Activated CD4-positive, CD25-positive, alpha-beta regulatory T cell treated with anti-CD3 and anti-CD28 coated beads, Interleukin-2, amount 50 U/mL, for 24 hours (primary cell): ENCODE data around the gene ISOC2.
"Not testable (repeated sequence)": the region's sequence is repeated elsewhere in the genome, so short reads cannot be mapped to it uniquely, and the experiment has no call there.

Experiments used
- ATAC-seq, 2 donors: fragments of 150-1000 bp; cut with Tn5 transposase; one replicate each; pipeline ENCODE4 v1.10.0; 2021; ENCODE audit warnings: mild to moderate bottlenecking in 1 of 2, moderate library complexity in 1 of 2

Gene ISOC2

DNA sequence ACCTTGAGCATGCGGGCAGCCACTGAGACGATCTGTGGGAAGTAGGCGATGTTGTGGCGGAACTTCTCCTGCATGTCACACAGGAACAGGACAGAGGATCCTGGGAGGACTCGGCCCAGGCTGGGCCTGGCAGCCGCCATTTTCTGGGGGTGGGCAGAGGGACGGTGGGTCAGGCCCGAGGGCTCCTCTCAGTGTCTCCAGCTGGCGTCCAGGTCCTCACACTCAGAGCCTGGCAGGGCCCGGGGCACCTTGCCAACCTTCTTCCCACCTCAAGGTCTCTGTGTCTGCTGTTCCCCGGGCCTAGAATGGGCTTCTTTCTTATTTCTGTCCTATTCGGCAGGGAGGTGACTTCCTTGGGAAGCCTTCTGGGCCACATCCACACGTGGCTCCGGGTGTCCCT lies 5.1 kb downstream of the ISOC2 start:
- ATAC-seq = no peak

DNA sequence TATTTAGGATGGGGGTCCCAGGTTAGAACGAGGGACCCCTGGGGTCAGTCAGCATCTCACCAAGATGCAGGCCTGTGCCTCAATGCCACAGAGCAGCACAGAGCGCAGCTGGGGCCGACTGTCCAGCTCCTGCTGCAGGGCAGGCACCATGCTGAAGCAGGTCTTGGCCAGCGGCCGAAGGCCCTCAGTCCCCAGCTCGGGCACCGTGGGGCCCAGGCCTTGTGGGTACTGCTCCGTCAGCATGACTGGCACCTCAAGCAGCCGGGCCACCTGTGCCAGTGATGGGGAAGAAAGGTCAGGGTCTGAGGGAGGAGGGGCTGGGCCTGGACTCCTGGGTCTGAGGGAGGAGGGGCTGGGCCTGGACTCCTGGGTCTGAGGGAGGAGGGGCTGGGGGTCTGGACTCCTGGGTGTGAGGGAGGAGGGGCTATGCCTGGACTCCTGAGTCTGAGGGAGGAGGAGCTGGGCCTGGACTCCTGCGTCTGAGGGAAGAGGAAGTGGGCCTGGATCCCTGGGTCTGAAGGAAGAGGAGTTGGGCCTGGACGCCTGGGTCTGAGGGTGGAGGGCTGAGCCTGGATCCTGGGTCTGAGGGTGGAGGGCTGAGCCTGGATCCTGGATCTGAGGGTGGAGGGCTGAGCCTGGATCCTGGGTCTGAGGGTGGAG lies 5.7 kb downstream of the ISOC2 start:
- no peak for ATAC-seq

DNA sequence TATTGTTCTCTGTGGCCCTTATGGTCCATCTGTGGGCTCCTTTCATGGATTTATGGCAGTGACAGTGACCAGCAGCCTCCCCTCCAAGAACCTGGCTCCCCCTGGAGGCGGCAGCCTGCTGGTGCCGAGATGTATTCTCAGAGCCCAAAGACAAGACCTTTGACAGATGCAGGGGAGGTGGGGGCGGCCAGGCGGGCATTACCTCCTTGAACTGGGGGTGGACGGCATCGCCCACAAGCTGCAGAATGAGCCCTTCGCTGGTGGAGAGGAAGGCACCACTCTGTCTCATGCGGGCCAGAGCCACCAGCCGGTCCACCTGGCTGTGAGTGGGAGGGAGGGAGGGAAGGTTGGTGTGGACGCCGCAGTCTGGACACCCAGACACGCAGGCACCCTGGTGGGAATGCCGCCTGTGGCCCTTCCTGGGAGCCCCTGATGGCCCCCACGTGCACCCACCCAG lies 6.6 kb downstream of the ISOC2 start:
- no peak for ATAC-seq

DNA sequence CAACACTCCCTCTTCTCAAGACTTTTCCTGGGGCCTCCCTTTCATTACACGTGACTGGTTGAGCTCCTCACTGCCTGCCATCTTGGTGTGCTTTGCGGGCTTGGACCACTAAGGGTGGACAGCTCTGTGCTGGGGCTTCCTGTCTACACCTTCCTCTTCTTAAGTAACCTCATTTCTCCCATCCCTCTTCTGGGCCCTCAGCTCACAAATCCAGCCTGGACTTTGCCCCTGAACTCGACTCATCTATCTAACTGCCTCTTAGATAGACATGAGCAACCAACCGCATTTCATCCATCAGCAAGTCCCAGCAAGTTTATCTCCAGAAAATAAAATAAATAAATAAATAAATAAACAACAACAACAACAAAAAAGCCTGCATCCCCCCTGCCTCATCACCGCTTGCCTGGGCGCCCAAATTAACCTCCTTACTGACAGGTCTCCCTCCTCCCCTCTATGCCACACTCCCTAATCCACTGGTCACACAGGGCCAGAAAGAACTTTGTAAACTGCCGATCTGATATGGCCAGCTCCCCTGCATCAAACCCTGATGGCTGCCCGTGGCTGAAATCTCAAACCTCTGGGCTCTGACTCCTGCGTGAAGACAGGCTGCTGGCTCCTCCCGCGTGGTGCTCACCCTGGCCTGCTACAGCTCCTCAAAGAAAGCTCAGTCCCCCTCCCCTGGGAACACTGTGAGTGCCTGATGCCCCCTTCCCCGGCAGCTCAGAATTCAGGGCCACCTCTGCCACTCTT lies 7.8 kb downstream of the ISOC2 start:
- no peak for ATAC-seq

DNA sequence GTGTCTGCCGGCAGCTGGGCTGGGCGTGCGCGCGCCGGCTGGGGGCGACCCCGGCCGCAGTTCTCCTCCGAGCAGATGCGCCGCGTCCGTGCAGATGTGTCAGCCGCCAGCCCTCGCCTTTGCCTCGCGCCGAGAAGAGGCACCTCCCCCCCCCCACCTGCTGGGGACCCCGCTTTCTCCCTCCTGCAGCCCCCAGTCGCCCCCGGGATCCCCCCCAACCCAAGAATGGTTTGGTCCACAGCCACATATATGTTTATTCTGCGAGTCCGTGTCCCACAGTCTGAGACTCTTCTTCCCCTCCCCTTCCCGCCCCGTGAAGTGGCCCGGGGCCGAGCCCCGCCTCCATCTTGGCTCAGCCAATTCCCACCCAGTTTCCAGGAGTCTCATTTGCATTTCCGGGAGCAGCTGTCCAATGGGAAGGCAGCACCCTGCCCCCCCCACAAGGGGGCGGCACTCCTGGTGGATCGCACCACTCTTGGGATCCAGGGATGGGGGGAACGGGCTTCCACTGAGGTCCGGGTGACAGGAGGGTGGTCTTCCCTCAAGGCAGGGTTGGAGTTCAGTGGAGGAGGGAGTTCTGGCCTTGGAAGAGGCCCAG lies 8.6 kb downstream of the ISOC2 start:
- peak; percentile 32 to 48 for ATAC-seq

DNA sequence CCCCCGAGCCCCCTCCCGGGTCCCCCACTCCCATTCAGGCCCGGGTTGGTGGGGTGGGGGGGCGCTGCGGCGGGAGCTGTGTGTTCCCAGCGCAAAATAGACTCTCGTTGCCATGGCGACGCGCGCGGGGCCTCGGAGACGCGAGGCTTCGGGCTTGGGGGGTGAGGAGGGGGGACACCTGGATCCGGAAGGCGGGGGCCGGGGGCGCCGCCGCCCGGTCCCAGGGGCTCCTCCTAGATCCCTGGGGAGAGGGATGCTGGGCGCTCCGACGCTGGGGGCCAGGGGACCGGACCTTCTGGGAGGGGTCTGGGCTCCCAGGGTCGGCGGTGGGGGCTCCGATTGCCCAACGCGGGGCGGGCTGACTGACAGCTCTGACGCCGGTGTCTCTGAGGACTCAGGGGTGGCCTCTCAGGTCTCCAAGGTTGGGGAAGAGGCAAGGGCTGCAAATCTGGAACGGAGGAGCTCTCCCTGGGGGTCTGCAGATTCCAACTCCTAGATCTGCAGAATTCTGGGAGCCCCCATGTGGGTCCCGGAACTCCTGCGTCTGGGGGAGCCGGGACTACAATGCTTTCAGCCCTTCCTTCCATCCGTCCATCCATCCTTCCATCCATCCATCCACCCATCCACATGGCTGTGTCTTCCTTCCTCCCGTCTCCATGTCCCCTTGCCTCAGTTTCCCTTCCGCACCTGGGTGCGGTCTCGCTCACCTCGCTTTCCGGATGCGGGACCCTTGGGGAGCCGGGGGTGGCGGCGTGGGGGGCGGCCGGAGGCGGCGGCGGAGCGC lies 9.3 kb downstream of the ISOC2 start:
- no peak for ATAC-seq

DNA sequence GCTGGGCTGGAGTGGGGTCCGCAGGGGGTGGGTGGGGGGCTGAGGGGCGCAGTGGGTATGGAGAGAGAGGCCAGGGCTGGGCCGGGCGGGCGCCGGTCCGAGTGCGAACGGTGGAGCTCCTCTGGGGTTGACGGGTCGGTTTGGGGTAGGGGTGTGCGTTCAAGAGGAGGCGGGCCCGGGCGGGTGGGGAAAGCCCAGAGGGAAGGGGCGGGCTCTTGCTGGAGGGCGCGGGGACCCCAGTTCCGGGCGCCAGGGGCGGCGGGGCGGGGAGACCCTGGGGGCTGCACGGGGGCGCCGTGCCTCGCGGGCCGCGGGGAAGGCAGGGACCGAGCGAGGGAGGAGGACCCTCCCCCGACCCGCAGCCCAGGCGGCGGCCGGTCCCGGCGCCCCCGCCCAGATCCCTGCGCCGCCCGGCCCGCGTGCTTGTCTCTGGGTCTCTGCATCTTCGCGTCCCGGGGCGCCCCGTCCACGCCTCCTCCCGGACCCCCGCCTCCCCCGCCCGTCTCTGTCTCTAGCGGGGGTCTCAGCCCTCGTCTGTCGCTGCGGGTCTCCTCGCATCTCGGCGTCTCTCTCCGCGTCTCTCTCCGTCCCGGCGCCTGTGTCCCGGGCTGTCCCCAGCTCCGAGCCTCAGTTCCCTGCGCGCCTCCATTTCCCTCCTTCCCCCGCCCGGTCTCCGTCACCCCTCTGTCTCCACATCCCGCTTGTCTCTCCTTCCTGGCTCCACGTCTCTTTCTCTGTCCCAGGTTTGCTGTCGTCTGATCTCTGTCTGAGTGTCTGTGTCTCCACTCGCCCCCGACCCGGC lies 10.1 kb downstream of the ISOC2 start:
- ATAC-seq = no peak

DNA sequence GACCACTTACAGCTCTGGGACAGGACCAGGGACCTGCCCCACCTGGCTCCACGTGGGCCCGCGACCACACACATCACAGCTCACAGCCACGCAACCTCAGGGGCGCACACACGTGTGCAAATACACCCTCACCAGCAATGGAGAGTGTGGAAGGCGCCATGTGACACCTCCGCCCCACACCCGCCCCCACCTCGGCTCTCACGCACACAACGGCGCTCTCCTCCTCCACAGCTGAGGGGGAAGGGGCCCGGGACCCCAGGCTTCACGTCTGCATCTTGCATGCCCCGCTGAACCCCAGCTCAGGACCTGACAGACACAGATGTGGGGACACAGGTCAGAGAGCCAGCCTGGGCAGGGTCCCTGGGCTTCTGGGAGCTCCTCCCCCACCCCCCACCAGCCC lies 12.0 kb downstream of the ISOC2 start:
- ATAC-seq = no peak

DNA sequence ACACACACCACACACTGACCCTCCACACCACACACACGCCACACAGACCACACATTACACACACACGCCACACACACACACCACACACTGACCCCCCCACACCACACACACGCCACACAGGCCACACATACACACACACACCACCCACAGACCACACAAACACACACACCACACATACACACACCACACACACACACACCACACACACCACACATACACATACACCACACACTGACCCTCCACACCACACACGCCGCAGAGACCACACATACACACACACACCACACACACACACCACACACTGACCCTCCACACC lies 13.3 kb downstream of the ISOC2 start:
- ATAC-seq = not testable (repeated sequence)

DNA sequence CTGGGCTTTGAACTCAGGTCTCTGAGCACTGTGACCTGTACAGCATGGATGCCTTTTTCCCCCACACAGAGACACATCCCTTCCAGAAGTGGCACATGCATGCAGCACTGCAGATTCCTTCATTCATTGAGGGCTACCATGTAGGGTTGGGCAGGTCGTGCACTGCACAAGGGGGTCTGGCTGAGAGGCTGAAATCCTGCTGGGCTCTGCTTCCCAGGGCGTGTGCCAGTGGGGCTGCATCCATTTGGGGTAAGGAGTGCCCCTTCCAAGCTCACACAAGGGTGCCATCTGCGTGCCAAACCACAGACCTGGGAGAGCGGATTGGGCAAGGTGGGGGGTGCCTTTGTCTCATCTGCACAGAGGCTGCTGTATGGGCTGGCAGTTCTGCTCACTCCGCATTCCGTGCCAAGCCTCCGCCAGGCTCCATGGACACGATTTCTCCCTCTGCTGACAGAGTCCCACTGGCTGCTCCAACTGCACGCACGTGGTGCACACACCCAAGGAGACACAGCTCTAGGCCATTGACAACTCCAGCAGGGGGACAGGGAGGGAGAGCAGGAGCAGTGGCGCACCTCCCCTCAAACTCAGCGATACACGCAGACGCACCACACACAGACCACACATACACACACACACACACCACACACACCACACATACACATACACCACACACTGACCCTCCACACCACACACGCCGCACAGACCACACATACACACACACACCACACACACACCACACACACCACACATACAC lies 13.8 kb downstream of the ISOC2 start:
- no peak for ATAC-seq

DNA sequence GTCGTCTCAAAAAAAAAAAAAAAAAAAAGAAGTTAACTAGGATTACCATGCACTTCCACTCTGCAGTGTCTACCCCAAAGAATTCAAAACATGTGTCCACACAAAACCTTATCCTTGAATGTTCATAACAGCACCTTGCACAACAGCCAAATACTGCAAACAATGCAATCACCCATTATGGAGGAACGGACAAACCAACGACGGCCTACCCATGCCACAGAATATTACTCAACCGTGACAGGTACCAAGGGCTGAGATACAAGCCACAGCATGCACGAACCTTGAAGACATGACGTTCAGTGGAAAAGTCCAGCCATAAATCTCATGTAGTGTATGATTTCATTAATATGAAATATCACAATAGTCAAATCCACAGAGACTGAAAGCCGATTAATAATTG lies 15.4 kb downstream of the ISOC2 start:
- ATAC-seq = no peak

DNA sequence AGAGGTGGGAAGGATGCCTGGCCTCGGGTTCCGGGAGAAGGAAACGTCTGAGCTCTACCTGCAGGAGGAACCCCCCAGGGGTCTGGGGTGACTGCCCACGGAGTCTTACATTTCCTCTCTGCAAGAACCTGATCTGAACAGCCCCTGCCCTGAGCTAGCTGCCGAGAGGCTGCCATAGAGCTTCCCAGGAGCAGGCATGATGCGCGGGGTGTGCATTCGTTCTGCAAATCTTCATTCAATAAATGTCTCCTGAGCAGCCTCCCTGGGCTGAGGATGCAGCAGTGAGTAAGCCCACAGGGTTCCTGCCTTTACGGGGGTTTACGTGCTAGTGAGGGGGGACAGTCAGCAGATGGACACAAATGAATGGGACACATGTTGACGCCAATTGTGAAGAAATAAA lies 16.8 kb downstream of the ISOC2 start:
- ATAC-seq = no peak

DNA sequence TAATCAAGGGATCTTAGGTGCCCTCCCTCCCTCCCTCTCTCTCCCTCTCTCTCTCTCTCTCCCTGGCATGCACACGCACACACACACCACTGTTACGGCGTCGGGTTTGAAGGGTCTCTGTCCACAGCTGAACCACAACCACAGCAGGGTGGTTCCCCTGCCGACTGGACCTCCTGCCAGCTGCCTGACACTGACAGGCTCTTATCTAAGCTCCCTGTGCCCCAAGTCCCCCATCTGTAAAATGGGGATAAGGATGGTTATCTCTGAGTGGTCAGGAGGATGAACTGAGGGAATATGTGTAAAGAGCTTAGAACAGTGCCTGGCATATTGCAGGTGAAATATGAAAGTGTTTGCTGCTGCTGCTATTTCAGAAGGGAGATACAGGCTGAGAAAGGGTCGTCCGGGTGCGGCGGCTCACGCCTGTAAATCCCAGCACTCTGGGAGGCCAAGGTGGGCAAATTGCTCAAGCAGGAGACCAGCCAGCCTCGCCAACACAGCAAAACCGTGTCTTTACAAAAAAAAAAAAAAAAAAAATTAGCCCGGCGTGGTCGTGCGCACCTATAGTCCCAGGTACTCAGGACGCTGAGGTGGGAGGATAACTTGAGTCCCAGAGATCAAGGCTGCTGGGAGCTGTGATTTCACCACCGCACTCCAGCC lies 17.5 kb downstream of the ISOC2 start:
- ATAC-seq = no peak

DNA sequence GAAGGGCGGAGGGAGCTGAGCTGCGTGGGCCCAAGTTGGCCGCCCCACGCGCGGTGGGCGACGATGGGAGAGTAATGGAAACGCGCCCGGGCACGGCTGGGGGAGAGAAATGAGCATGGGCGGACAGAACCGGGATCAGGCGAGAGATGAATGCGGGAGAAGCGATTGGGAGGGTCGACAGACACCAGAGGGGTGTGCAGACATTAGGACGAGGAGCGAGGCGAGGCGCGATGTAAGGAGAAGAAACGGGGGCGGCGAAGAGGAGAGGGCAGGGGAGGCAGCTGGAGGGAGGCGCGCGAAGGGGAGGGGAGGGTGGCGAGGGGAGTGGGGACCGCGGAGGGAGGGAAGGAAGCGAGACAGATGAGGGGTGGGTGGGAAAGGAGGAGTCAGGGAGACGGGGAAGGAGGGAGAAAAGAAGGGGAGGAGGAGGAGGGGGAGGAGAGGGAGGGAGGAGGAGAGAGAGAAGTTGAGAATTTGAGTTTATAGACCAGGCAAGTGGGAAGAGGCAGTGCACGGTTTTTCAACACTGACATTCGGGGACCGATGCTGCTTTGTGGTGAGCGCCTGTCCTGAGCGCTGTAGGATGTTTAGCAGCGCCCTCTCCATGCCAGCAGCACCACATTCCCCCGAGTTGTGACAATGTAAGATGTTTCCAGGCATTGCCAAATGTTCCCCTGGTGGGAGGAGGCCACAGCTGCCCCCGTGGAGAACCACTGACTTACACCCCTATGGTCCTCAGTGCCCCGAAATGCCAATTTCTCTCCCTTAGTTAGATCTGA lies 18.2 kb downstream of the ISOC2 start, which contains the start of gene SHISA7:
TSS of gene SHISA7 (minus strand) at position 256 of the 779 bp plus-strand sequence. CDS start 437 bp downstream, outside the sequence.
- no peak for ATAC-seq

DNA sequence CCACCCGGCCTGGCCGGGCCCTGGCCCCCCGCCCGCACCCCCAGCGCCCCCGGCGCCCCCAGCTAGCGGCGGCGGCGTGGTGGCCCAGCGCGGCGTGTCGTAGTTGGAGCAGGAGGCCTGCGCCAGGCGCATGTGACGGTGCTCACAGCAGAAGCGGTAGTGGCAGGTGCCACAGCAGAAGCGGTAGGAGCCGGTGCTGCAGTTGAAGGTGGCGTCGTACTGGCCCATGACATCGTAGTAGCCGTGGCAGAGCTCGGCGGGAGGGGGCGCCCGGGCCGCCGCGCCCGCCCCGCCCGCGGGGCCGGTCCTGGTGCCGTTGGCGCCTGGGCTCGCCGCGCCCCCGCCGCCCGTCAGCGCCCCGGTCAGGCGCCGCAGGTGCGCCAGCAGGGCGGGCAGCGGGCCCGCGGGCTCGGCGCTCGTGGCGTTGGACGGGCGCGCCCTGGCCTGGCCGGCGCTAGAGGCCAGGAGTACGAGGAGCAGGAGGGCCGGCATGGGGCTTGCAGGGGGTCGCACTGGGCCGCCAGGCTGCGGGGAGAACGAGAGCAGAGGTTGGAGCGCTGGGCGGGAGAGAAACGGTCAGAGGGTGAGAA lies 19.0 kb downstream of the ISOC2 start:
- no peak for ATAC-seq

DNA sequence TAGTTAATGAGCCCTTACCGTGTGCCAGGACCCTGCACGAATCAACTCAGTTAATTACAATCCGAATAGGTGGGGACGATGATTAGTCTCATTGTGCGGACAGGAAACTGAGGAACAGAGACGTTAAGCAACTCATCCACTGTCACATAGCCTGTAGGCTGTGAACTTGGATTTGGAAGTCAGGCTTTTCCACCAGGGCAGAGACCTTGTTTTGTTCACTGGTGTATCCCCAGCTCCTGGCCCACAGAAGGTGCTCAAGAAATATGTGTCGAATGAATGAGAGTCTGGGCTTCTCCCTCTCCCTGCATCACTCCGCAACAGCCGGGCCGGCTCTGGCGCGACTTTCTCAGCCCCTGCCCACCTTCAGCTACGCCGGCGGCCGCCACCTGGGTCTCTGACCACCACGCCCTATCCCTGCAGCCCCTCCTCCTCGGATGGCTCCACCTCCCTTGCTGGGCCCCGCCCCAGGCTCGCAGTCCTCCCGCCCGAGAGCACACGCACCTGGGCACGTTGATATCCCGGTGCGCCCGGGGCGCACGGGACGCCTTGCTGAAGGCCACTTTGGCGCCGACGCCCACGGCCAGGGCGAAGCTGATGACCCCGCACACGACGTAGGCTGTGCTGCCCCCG lies 19.6 kb downstream of the ISOC2 start:
- ATAC-seq = peak in 1 of 2 donors; percentile 33

DNA sequence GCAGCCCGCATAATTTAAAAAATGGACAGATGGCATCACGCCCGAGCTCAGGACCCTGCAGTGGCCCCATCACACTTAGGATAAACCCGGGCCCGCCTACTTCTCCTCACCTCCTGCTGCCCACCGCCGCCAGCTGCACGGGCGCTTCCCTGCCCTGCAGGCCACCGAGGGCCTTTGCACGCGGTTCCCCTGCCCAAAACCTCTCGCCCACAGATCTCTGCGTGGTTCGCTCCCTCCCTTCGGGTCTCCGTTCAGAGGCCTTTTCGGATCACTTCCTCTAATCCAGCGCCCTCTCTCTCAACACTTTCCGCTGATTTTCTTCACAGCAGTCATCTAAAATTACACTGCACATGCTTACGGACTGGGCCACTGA lies 20.1 kb downstream of the ISOC2 start:
- ATAC-seq = no peak

DNA sequence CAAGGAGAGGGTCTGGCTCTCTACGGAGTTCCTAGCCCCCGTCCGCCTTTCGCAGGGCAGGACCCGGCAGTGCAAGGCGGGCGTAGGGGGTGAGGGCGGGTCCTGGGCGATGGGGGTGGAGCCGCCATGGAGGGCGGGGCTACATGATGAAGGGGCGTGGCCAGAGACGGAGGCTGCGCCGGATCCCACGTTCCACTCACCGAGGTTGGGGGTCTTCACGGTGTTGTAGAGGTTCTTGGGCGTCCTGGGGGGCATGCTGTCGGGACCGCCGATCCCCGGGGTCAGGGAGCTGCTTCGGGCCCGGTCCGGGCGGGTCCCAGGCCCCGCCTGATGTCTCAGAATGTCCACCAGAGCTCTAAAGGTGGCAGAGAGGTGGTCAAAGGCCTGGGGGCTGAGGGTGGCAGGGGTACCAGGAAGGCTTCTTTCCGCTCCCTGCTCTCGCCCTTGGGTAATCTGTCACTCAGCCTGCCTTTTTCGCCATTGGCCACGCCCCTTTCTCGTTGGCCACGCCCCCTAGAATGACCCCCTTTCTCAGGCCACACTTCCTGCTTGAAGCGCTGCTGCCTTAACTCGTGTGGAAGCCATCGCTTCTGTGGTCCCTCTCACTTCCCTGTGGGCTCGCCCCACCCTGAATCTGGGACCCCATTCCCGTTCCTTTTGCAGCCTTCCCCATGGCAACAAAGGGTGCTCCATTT lies 20.9 kb downstream of the ISOC2 start:
- no peak for ATAC-seq

DNA sequence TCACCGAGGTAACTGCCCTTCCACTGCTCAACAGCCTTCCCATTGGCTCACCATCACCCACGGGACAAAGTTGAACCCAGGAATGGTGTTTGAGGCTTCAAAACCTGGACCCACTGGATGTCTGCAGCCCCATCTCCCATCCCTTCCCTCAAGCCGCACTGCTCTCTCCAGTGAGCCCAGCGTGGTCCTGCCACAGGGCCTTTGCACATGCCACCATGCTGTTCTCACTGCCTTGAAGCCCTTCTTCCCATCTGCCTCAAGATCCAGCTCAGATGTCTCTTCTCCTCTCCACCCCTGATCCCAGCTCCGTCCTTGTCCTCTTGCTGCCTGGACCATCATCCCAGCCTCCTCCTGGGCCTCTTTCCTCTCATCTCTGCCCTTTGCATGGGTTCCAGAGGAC lies 22.4 kb downstream of the ISOC2 start:
- ATAC-seq = no peak
